Activated naive CD4-positive, alpha-beta T cell treated with anti-CD3 and anti-CD28 coated beads, Interleukin-2, amount 50 U/mL, for 24 hours (primary cell): Measurements from ENCODE around the gene MAML2.
A peak's percentile ranks its signal among the peaks of the same experiment; 100 is the strongest.
"Not testable (repeated sequence)": the region's sequence is repeated elsewhere in the genome, so short reads cannot be mapped to it uniquely, and the experiment has no call there.

Experiments
- H3K27ac Mint-ChIP-seq: one replicate; pipeline ENCODE4 v1.8.0; 2021; ENCODE audit warnings: mild to moderate bottlenecking, mixed read lengths
- H3K27me3 Mint-ChIP-seq: one replicate; pipeline ENCODE4 v1.8.0; 2021; ENCODE audit warnings: mixed read lengths
- H3K36me3 Mint-ChIP-seq: one replicate; pipeline ENCODE4 v1.8.0; 2021; ENCODE audit warnings: mixed read lengths
- H3K4me1 Mint-ChIP-seq: one replicate; pipeline ENCODE4 v1.8.0; 2021; ENCODE audit warnings: mixed read lengths
- H3K4me3 Mint-ChIP-seq: one replicate; pipeline ENCODE4 v1.8.0; 2021; ENCODE audit warnings: mild to moderate bottlenecking, mixed read lengths
- H3K9me3 Mint-ChIP-seq: one replicate; pipeline ENCODE4 v1.8.0; 2021; ENCODE audit warnings: mixed read lengths

The MAML2 gene

DNA sequence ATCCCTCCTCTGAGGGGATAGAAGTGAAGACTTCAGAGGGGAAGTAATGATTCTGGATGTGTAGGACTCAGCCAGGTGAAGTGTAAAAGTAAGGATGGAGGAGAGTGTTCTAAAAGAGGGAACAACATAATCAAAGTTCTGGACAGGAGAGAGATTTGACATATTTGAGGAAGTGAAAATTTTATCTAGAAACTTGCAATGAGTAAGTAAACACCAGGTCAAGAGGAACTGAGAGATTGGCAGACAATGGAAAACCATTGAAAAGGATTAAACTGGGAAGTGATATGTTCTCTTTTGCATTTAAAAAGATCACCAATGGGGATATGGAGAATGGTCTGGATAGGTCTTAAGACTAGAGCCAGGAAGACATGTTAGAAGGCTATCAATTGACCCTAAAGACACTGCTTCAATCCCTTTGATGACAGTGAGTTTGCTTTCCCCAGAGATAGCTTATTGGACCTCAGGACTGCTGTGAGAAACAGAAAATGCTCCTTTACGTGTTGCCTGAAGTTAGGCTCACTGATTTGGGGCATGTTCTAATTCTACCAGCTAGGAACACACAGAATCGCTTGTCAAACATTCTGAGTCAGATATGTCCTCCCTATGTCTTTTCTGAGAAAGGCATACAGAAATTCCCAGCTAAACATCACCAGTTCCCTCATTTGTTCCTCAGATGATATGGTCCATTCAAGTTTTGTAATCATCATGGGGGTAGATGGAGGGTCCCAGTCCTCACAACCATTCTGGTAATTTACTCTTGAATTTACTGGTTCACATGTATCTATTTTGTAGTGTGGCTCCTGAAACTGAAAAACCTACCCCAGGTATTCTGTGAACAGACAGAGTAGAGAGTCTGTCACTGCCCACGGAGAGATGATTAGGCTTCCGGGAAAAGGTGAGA, 144.9 kb downstream of the MAML2 start:
- Mint-ChIP-seq H3K27ac (peak overlapping the region; percentile 98), H3K4me1 (peaks cover 94% of the 10 kb centered on the region), H3K9me3 (peaks cover 13% of the 10 kb centered on the region), H3K36me3 (peaks cover 32% of the 10 kb centered on the region), H3K4me3 (peak overlapping the region; percentile 1), H3K27me3 (no peaks in the 10 kb centered on the region)

DNA sequence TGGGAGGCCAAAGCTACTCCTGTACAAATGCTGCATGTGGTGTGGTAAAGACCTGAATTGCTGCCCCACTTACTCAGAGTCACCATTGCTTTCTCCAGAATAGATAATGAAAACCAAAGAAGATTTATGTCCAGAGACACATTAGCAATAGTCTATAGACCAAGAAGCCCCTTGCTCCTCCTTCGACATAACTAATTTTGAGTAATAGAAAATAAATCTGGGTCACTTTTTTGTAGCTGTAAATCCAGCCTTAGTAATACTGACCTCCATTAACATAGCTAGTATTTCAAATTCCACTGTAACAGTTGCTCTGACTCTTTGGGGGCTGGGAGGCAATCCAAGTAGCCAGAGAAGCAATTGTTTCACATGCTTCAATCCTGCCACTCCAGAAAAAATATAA, 145.9 kb downstream of the MAML2 start:
- H3K27me3 Mint-ChIP-seq: no peaks in the 10 kb centered on the region
- peaks cover 13% of the 10 kb centered on the region for H3K9me3 Mint-ChIP-seq
- peak overlapping the region; percentile 98 for H3K27ac Mint-ChIP-seq
- peaks cover 35% of the 10 kb centered on the region for H3K36me3 Mint-ChIP-seq
- H3K4me1 Mint-ChIP-seq: peaks cover 94% of the 10 kb centered on the region
- H3K4me3 Mint-ChIP-seq: no peak overlapping the region

- Mint-ChIP-seq H3K27ac (peak overlapping the region; percentile 93), H3K4me3 (no peak overlapping the region), H3K27me3 (no peaks in the 10 kb centered on the region), H3K4me1 (peaks cover 94% of the 10 kb centered on the region), H3K36me3 (peaks cover 34% of the 10 kb centered on the region), H3K9me3 (peaks cover 13% of the 10 kb centered on the region)
Observed at GRCh38 chr11:96196181-96196662, 146.8 kb downstream of the MAML2 start.

- peaks cover 34% of the 10 kb centered on the region for H3K36me3 Mint-ChIP-seq
- H3K27ac Mint-ChIP-seq: peak overlapping the region; percentile 93
- H3K4me3 Mint-ChIP-seq: peak overlapping the region; percentile 26
- H3K27me3 Mint-ChIP-seq: no peaks in the 10 kb centered on the region
- peaks cover 13% of the 10 kb centered on the region for H3K9me3 Mint-ChIP-seq
- H3K4me1 Mint-ChIP-seq: peaks cover 93% of the 10 kb centered on the region
Observed at GRCh38 chr11:96195671-96196070, 147.3 kb downstream of the MAML2 start.

GRCh38 chr11:96194581-96195374, 148.2 kb downstream of the MAML2 start:
- H3K9me3 Mint-ChIP-seq: peaks cover 12% of the 10 kb centered on the region
- H3K36me3 Mint-ChIP-seq: peaks cover 37% of the 10 kb centered on the region
- H3K27ac Mint-ChIP-seq: peak overlapping the region; percentile 93
- H3K27me3 Mint-ChIP-seq: no peaks in the 10 kb centered on the region
- H3K4me3 Mint-ChIP-seq: peak overlapping the region; percentile 69
- peaks cover 93% of the 10 kb centered on the region for H3K4me1 Mint-ChIP-seq

- H3K27ac Mint-ChIP-seq: peak overlapping the region; percentile 36
- H3K36me3 Mint-ChIP-seq: peaks cover 32% of the 10 kb centered on the region
- H3K9me3 Mint-ChIP-seq: peaks cover 7% of the 10 kb centered on the region
- H3K4me3 Mint-ChIP-seq: peak overlapping the region; percentile 69
- peaks cover 95% of the 10 kb centered on the region for H3K4me1 Mint-ChIP-seq
- no peaks in the 10 kb centered on the region for H3K27me3 Mint-ChIP-seq
Observed at GRCh38 chr11:96193745-96194443, 149.1 kb downstream of the MAML2 start.

DNA sequence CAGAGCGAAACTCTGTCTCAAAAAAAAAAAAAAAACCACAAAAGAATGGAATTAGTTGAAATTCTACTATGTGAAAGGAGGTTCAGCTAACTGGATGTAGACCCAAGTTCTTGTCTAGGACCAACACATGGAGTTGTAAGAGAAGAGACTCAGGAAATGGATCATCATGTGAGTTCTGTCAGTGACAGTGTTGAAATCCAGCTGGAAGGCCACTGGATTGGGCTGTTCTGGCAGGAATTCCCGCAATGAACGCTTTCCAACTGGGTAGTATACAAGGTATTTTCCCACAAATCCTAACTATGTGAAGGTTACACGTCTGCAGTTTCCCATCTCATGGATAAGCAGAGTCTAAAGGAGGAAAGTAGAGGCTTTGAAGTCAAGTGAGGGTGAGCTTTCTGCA, 151.2 kb downstream of the MAML2 start:
- Mint-ChIP-seq H3K9me3 (no peaks in the 10 kb centered on the region), H3K4me3 (peak overlapping the region; percentile 23), H3K27me3 (no peaks in the 10 kb centered on the region), H3K27ac (peak overlapping the region; percentile 75), H3K36me3 (peaks cover 21% of the 10 kb centered on the region), H3K4me1 (peaks cover 96% of the 10 kb centered on the region)

DNA sequence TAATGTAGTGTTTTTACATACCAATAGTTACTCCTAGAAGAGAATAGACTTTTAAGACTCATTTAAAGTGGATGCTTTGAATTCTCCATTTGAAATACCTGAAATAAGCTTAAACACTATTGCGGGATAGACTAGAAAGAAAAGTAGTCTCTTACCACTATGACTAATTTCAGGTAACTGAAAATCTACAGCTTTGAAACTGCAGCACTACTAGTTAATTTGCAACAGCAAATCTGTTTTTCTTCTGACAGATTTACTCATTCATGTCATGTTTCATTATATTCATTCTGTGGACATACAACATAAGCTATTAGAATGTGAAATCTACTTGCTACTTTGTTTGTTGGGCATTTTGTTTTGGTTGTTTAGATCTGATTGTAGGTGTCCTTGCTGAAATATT, 153.6 kb downstream of the MAML2 start:
- Mint-ChIP-seq H3K36me3 (peaks cover 14% of the 10 kb centered on the region), H3K27ac (peak overlapping the region; percentile 89), H3K27me3 (no peaks in the 10 kb centered on the region), H3K9me3 (no peaks in the 10 kb centered on the region), H3K4me1 (peaks cover 94% of the 10 kb centered on the region), H3K4me3 (peak overlapping the region; percentile 76)

- Mint-ChIP-seq H3K4me1 (peaks cover 90% of the 10 kb centered on the region), H3K36me3 (peaks cover 18% of the 10 kb centered on the region), H3K9me3 (no peaks in the 10 kb centered on the region), H3K27ac (peak overlapping the region; percentile 89), H3K27me3 (no peaks in the 10 kb centered on the region), H3K4me3 (peak overlapping the region; percentile 69)
Observed at GRCh38 chr11:96188243-96189006, 154.6 kb downstream of the MAML2 start.

GRCh38 chr11:96187822-96188221, 155.2 kb downstream of the MAML2 start:
- Mint-ChIP-seq H3K27me3 (no peaks in the 10 kb centered on the region), H3K4me1 (peaks cover 89% of the 10 kb centered on the region), H3K27ac (peak overlapping the region; percentile 89), H3K36me3 (peaks cover 18% of the 10 kb centered on the region), H3K9me3 (no peaks in the 10 kb centered on the region), H3K4me3 (peak overlapping the region; percentile 69)

GRCh38 chr11:96186806-96187205, 156.2 kb downstream of the MAML2 start:
- peak overlapping the region; percentile 90 for H3K27ac Mint-ChIP-seq
- no peaks in the 10 kb centered on the region for H3K27me3 Mint-ChIP-seq
- H3K4me3 Mint-ChIP-seq: peak overlapping the region; percentile 51
- H3K9me3 Mint-ChIP-seq: no peaks in the 10 kb centered on the region
- peaks cover 13% of the 10 kb centered on the region for H3K36me3 Mint-ChIP-seq
- H3K4me1 Mint-ChIP-seq: peaks cover 89% of the 10 kb centered on the region

GRCh38 chr11:96185220-96185768, 157.7 kb downstream of the MAML2 start:
- no peaks in the 10 kb centered on the region for H3K9me3 Mint-ChIP-seq
- H3K27me3 Mint-ChIP-seq: no peaks in the 10 kb centered on the region
- peaks cover 6% of the 10 kb centered on the region for H3K36me3 Mint-ChIP-seq
- H3K4me3 Mint-ChIP-seq: no peak overlapping the region
- H3K4me1 Mint-ChIP-seq: peaks cover 93% of the 10 kb centered on the region
- peak overlapping the region; percentile 17 for H3K27ac Mint-ChIP-seq

DNA sequence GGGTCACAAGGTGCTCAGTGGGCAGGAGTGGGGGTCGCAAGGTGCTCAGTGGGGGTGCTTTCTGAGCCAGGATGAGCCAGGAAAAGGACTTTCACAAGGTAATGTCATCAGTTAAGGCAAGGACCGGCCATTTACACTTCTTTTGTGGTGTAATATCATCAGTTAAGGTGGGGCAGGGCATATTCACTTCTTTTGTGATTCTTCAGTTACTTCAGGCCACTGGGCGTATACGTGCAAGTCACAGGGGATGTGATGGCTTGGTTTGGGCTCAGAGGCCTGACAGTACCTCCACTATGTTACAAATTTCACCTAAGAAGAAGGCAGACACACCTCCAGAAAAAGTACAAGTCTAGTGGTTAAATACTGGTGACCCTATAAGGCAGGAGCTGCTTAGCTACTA, 162.1 kb downstream of the MAML2 start:
- H3K4me1 Mint-ChIP-seq: peaks cover 93% of the 10 kb centered on the region
- H3K4me3 Mint-ChIP-seq, H3K9me3 Mint-ChIP-seq, H3K27me3 Mint-ChIP-seq: not testable (repeated sequence)
- peak overlapping the region; percentile 30 for H3K27ac Mint-ChIP-seq
- H3K36me3 Mint-ChIP-seq: peaks cover 26% of the 10 kb centered on the region

DNA sequence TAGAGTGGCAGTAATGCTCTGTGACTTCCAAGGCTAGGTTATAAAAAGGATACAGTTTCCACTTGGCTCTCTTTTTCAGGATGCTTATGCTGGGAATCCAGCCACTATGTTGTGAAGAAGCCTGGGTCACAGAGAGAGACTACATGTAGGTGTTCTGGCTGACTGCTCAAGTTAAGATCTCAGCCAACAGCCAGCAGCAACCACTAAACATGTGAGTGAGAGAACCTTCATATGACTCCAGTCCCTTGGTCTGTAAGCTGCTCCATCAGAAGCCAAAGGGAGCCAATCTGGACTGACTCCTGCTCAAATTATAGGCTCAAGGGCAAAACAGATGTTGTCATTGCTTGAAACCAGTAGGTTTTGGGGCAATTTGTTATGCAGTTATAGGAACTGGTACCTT, 162.7 kb downstream of the MAML2 start:
- Mint-ChIP-seq H3K9me3 (no peaks in the 10 kb centered on the region), H3K4me1 (peaks cover 91% of the 10 kb centered on the region), H3K27me3 (no peaks in the 10 kb centered on the region), H3K4me3 (no peak overlapping the region), H3K27ac (peak overlapping the region; percentile 72), H3K36me3 (peaks cover 26% of the 10 kb centered on the region)
